B cell (primary cell): ENCODE data around the gene PTPRM.

Experiments used
- EZH2 ChIP-seq: IDR thresholded peaks from 2 replicates; pipeline ENCODE4 v1.6.1; 2012; ENCODE audit warnings: borderline replicate concordance, low read depth, mild to moderate bottlenecking, moderate library complexity, low read length; ENCODE audit not compliant: insufficient read depth, poor library complexity, severe bottlenecking
- TF ChIP-seq, protein P1 (sequence below): fragments of 200-600 bp; IDR thresholded peaks from one replicate; pipeline ENCODE4 v1.8.0; 2022; ENCODE audit warnings: antibody characterized with exemption, mild to moderate bottlenecking

DNA sequence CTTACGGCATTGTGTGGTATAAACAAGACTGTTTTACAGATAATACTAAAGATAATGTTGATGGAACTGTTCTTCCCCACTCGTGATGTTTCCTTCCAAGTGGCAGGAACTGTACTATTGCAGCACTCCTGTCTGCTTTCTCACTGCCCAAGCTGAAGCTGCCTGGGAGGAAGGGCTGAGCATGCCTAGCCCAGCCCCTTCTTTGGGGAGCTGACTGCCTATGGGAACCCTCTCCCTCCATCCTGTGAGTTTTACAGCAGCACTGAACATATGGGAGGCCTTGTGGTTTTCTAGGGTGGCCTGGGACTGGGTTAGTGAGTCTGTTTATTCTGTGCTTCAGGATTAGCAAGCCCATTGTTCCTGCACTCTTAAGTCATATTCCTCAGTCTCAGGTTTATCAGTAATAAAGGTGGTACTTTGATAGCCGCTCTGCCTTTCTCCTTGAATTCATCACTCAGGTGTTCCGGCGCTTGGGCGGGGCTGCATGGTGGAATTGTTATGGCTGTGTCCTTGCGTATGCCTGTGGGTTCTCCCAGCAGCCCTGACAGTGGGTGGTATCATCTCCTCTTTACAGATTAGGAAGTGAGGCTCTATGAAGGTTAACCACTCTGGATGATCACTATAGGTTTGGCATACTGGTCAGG is 379.7 kb downstream of the PTPRM start:
- TF ChIP-seq, protein P1, sequence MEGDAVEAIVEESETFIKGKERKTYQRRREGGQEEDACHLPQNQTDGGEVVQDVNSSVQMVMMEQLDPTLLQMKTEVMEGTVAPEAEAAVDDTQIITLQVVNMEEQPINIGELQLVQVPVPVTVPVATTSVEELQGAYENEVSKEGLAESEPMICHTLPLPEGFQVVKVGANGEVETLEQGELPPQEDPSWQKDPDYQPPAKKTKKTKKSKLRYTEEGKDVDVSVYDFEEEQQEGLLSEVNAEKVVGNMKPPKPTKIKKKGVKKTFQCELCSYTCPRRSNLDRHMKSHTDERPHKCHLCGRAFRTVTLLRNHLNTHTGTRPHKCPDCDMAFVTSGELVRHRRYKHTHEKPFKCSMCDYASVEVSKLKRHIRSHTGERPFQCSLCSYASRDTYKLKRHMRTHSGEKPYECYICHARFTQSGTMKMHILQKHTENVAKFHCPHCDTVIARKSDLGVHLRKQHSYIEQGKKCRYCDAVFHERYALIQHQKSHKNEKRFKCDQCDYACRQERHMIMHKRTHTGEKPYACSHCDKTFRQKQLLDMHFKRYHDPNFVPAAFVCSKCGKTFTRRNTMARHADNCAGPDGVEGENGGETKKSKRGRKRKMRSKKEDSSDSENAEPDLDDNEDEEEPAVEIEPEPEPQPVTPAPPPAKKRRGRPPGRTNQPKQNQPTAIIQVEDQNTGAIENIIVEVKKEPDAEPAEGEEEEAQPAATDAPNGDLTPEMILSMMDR = no peak
- TF ChIP-seq EZH2 = no peak
